Measurements from ENCODE around the gene NOTO.

GRCh38 chr2:73250872-73251846, 48.8 kb downstream of the NOTO start:
- no peak for TF ChIP-seq CTCF (IDR thresholded peaks at IDR 0.05)
- no peak for TF ChIP-seq POLR2A (IDR thresholded peaks at IDR 0.05)
